GM18870 (cell line): ENCODE data around the gene TRABD2A.

Experiments
- ATAC-seq: cut with Tn5 transposase; IDR thresholded peaks from one replicate; pipeline ENCODE4 v1.9.1; 2021; ENCODE audit warnings: moderate library complexity; ENCODE audit not compliant: unreplicated experiment

TRABD2A gene

GRCh38 chr2:84823788-84824187 lies 57.1 kb downstream of the TRABD2A start:
- no peak for ATAC-seq

DNA sequence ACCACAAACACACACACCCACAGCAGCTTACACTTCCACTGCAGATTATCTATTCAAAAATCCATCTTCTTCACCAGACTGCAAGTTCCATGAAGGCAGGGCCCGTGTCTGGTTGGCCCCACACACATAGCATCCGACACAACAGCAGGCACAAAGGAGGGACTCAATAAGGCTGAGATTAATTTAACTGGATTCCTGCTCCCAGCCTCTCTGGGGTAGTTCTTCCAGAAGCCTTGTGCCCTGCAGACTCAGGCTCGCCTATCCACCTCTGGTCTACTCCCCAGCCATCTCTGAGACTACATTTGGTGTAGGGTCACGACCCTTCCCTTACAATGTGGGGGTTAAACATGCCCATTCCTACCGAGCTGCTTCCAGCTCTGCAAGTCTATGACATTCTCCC lies 57.7 kb downstream of the TRABD2A start:
- ATAC-seq = no peak

DNA sequence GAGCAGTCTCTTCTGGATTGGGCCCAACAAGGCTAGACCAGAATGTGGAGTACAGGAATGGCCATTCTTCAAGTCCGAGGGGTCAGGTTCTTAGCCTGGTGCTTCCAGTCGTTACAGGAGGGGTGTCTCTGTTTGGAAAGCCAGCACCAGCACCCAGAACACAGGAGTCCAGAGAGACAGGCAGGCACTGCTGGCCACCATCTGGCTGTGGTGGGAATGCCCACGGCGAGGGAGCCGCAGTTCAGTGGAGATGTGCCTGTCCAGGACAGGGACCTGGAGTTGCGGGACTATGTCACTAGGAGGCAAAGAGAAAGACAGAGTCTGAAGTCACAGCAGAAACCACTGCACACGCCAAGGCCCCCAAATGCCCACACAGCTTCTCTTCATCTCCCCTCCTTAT lies 59.1 kb downstream of the TRABD2A start:
- no peak for ATAC-seq

DNA sequence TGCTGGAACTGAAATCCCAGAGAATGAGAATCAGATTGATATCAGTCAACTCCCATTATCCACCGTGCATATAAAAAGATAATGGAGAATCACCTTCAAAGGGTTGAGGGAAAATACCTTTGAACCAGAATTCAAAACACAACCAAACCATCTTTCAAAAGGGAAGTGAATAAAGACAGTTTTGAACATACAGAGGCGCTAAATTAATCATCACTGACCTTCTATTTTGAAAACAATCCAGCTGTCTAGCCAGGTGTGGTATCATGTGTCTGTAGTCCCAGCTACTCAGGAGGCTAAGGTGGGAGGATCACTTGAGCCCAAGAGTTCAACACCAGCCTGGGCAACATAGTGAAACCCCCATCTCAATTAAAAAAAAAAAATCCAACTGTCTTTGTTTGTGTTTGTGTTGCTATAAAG lies 63.6 kb downstream of the TRABD2A start:
- peak; percentile 97 for ATAC-seq

- peak; percentile 72 for ATAC-seq
Observed at GRCh38 chr2:84816426-84817026, 64.4 kb downstream of the TRABD2A start.

DNA sequence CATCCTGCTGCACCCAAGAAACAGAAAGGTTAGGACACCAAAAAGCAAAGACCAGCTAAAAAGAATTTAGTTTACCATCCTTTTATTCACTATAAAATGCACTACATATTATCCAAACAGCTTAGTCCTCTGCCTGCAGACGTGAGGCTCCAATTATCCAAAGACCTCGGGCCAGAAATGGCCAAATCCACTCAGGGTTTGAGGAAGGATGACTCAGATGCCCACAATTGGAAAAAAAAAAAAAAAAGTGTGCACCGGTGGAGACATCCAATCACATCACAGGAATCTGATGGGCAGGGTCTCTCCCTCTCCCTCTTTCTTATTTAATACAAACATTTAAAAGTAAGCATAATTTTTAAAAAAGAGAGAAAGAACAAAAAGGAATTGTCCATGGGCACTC lies 65.7 kb downstream of the TRABD2A start:
- ATAC-seq = no peak

- no peak for ATAC-seq
Observed at GRCh38 chr2:84811839-84812431, 68.9 kb downstream of the TRABD2A start.

GRCh38 chr2:84808279-84808678 lies 72.6 kb downstream of the TRABD2A start:
- no peak for ATAC-seq

GRCh38 chr2:84807063-84807485 lies 73.8 kb downstream of the TRABD2A start:
- no peak for ATAC-seq

GRCh38 chr2:84805250-84805958 lies 75.5 kb downstream of the TRABD2A start:
- no peak for ATAC-seq

DNA sequence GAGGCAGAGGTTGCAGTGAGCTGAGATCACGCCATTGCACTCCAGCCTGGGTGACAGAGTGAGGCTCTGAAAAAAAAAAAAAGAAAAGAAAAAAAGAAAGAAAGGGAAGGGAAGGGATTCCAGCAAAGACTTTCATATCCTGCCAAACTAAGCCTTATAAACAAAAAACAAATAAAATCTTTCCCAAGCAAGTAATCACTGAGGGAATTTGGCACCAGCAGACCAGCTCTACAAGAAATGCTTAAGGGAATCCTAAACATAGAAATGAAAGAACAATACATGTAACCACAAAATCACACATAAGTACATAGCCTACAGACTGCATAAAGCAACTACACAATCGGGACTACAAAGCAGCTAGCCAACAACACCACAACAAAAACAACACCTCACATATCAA lies 79.1 kb downstream of the TRABD2A start:
- no peak for ATAC-seq

DNA sequence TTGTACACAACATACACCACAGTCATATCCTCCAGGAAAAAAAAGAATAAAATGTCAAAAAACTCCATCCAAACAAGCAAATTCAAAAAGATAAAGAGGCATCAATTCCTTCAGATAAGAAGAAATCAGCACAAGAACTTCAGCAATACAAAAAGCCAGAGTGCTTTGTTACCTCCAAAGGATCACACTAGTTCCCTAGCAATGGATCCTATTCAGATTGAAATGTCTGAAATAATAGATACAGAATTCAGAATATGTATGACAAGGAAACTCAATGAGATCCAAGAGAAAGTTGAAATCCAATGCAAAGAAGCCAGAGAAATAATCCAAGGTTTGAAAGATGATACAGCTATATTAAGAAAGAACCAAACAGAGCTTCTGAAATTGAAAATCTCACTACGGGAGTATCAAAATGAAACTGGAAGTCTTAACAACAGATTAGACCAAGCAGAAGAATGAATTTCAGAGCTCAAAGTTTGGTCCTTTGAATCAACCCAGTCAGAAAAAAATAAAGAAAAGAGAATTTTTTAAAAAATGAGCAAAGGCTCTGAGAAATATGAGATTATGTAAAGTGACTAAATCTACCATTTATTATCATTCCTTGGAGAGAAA lies 80.6 kb downstream of the TRABD2A start:
- ATAC-seq = peak; percentile 91

DNA sequence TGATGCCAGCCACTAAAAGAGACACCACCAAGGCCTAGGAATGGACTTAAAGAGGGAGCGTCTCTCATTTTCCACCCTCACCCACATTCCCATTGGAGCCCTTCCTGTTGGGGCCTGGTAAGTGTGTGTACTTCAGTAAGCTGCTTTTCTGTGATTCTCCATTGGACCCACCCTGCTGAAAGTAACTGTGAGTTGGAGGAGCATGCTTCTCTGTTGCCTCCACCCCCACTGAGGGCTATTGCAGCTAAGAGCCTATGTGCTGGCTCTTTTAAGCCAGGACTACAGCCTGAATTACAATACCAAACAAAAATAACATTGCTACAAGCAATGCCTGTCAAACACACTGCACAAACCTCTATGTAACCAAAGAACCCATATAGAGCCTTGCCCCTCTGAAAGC lies 81.1 kb downstream of the TRABD2A start:
- no peak for ATAC-seq

DNA sequence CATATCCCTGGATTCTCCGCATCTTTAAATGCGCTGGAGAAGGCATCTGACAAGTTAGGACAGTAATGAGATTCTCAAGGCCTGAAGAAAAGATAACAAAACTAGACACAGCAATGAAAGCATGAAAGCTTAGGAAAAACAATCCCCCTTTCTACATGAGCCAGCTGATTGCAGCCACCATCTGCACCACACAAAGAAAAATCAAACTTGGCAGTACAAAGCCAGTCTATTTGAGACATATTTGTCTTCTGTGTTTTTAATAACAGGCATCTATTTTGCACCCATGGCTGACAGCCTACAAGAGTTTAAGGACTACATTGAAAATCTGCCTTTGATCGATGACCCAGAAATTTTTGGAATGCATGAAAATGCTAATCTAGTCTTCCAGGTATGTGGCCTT lies 83.6 kb downstream of the TRABD2A start:
- no peak for ATAC-seq

- no peak for ATAC-seq
Observed at GRCh38 chr2:84796798-84797197, 84.1 kb downstream of the TRABD2A start.

- ATAC-seq = no peak
Observed at GRCh38 chr2:84793641-84794040, 87.2 kb downstream of the TRABD2A start.

GRCh38 chr2:84792856-84793522 lies 87.9 kb downstream of the TRABD2A start:
- ATAC-seq = no peak

GRCh38 chr2:84788498-84788897 lies 92.4 kb downstream of the TRABD2A start:
- ATAC-seq = no peak

GRCh38 chr2:84788027-84788426 lies 92.9 kb downstream of the TRABD2A start:
- no peak for ATAC-seq

- ATAC-seq = no peak
Observed at GRCh38 chr2:84786601-84787000, 94.3 kb downstream of the TRABD2A start.

GRCh38 chr2:84785950-84786349 lies 94.9 kb downstream of the TRABD2A start:
- no peak for ATAC-seq
